Measurements from ENCODE around the gene LCNL1.
A peak's percentile ranks its signal among the peaks of the same experiment; 100 is the strongest.

LCNL1 gene

GRCh38 chr9:136983656-136984314 is 992 bp downstream of the LCNL1 start:
- TF ChIP-seq, protein P1, sequence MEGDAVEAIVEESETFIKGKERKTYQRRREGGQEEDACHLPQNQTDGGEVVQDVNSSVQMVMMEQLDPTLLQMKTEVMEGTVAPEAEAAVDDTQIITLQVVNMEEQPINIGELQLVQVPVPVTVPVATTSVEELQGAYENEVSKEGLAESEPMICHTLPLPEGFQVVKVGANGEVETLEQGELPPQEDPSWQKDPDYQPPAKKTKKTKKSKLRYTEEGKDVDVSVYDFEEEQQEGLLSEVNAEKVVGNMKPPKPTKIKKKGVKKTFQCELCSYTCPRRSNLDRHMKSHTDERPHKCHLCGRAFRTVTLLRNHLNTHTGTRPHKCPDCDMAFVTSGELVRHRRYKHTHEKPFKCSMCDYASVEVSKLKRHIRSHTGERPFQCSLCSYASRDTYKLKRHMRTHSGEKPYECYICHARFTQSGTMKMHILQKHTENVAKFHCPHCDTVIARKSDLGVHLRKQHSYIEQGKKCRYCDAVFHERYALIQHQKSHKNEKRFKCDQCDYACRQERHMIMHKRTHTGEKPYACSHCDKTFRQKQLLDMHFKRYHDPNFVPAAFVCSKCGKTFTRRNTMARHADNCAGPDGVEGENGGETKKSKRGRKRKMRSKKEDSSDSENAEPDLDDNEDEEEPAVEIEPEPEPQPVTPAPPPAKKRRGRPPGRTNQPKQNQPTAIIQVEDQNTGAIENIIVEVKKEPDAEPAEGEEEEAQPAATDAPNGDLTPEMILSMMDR (IDR thresholded peaks at IDR 0.05) = no peak
- no peak for TF ChIP-seq ZFX (IDR thresholded peaks at IDR 0.05; ENCODE audit: borderline replicate concordance)
- no peak overlapping the region for H3K27ac ChIP-seq

DNA sequence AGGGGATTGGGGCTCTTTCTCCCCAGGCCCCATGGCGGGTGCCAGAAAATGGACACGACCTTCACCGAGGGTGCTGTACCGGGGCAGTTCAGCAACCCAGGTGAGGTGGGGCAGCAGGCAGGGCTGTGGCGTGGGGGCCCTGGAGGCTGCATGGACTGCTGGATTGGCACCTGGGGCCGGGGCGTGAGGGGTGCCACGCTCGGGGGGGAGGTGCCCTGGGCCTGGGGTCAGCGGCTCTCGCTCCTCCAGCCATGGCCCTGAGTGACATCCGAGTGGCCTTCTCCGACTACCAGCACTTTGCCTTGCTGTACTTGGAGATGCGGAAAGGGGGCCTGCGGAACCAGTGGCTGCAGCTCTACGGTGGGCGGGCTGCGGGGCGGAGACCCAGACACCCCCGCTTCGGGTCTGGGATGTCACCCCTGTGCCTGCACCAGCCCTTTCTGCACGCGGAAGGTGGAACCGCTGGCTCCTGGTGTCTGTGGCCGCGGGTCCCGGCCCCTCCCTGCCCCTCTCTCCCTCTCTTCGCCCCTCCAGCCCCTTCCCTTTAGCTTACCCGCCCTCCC is 1.8 kb downstream of the LCNL1 start:
- TF ChIP-seq ZFX (IDR thresholded peaks at IDR 0.05; ENCODE audit: borderline replicate concordance) = no peak
- TF ChIP-seq, protein P1 (IDR thresholded peaks at IDR 0.05) = no peak
- H3K27ac ChIP-seq = no peak overlapping the region

GRCh38 chr9:136985027-136985602 is 2.3 kb downstream of the LCNL1 start:
- H3K27ac ChIP-seq = no peak overlapping the region
- TF ChIP-seq, protein P1 (IDR thresholded peaks at IDR 0.05) = no peak
- no peak for TF ChIP-seq ZFX (IDR thresholded peaks at IDR 0.05; ENCODE audit: borderline replicate concordance)

DNA sequence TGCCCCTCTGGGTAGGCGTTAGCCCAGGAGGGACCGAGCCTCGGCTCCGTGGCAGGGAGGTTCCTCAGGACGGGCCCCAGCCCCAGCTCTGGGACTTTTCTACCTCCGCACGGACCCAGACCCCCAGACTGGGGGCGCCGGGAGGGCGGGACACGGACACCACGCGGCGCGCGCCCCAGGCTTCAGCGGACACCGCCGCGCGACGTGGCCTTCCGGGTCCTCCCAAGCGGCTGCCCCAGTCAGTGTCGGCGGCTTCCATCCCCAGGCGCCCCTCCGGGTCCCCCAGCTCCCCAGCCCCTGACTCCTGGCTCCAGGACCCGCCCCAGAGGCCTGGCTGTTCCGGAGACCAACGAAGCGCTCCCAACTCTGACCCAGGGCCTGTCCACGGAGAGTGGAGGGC is 3.1 kb downstream of the LCNL1 start:
- no peak overlapping the region for H3K27ac ChIP-seq
- TF ChIP-seq, protein P1 (IDR thresholded peaks at IDR 0.05) = no peak
- no peak for TF ChIP-seq ZFX (IDR thresholded peaks at IDR 0.05; ENCODE audit: borderline replicate concordance)

- TF ChIP-seq, protein P1 (IDR thresholded peaks at IDR 0.05) = no peak
- no peak for TF ChIP-seq ZFX (IDR thresholded peaks at IDR 0.05; ENCODE audit: borderline replicate concordance)
- H3K27ac ChIP-seq = no peak overlapping the region
These were observed 6.1 kb downstream of the LCNL1 start for GRCh38 chr9:136988872-136989271.

- TF ChIP-seq, protein P1 (IDR thresholded peaks at IDR 0.05) = no peak
- no peak for TF ChIP-seq ZFX (IDR thresholded peaks at IDR 0.05; ENCODE audit: borderline replicate concordance)
These were observed 7.6 kb downstream of the LCNL1 start for GRCh38 chr9:136990242-136990911.

More at GRCh38 chr9:136990242-136990911, 7.6 kb downstream of the LCNL1 start:
- 0 out of 2 replicates have a peak overlapping the region, but pooled peaks have one; percentile 90 for H3K27ac ChIP-seq
